Islet precursor cell (in vitro differentiated cells): Measurements from ENCODE around the gene CSF1.
A peak's percentile ranks its signal among the peaks of the same experiment; 100 is the strongest.
"Not testable (repeated sequence)": the region's sequence is repeated elsewhere in the genome, so short reads cannot be mapped to it uniquely, and the experiment has no call there.

ENCODE experiments used
- DNase-seq: peaks from one replicate; pipeline ENCODE4 v3.0.0-alpha.2; 2018

Gene CSF1

GRCh38 chr1:109920391-109920790 lies 9.7 kb downstream of the CSF1 start:
- DNase-seq, result not testable (repeated sequence)

- no peak for DNase-seq
Observed at GRCh38 chr1:109922326-109922725, 11.7 kb downstream of the CSF1 start.

GRCh38 chr1:109923131-109923945 lies 12.7 kb downstream of the CSF1 start:
- DNase-seq, result no peak

- no peak for DNase-seq
Observed at GRCh38 chr1:109923946-109924275, 13.3 kb downstream of the CSF1 start.

GRCh38 chr1:109924316-109924715 lies 13.7 kb downstream of the CSF1 start:
- DNase-seq, result no peak

- no peak for DNase-seq
Observed at GRCh38 chr1:109925159-109925990, 14.7 kb downstream of the CSF1 start.

GRCh38 chr1:109926662-109927300 lies 16.1 kb downstream of the CSF1 start:
- DNase-seq, result no peak

- DNase-seq, result no peak
Observed at GRCh38 chr1:109927356-109927755, 16.7 kb downstream of the CSF1 start.

- no peak for DNase-seq
Observed at GRCh38 chr1:109927911-109928321, 17.3 kb downstream of the CSF1 start.

- peak; percentile 91 for DNase-seq
Observed at GRCh38 chr1:109928591-109929111, 18.0 kb downstream of the CSF1 start.

GRCh38 chr1:109929170-109929569 lies 18.5 kb downstream of the CSF1 start:
- DNase-seq, result peak; percentile 52

- DNase-seq, result peak; percentile 49
Observed at GRCh38 chr1:109929588-109930251, 19.1 kb downstream of the CSF1 start.

- peak; percentile 44 for DNase-seq
Observed at GRCh38 chr1:109930252-109930993, 19.8 kb downstream of the CSF1 start.

- DNase-seq, result peak; percentile 99
Observed at GRCh38 chr1:109931189-109931731, 20.6 kb downstream of the CSF1 start.

GRCh38 chr1:109931911-109932636 lies 21.4 kb downstream of the CSF1 start:
- no peak for DNase-seq

GRCh38 chr1:109932679-109933078 lies 22.0 kb downstream of the CSF1 start:
- DNase-seq, result no peak

GRCh38 chr1:109933856-109934711 lies 23.4 kb downstream of the CSF1 start:
- DNase-seq, result no peak

- DNase-seq, result no peak
Observed at GRCh38 chr1:109935451-109935900, 24.8 kb downstream of the CSF1 start.

- no peak for DNase-seq
Observed at GRCh38 chr1:109937738-109938137, 27.1 kb downstream of the CSF1 start.

GRCh38 chr1:109938556-109938955 lies 27.9 kb downstream of the CSF1 start:
- DNase-seq, result no peak
